ENCODE measurements around the gene NTM.

The NTM gene

GRCh38 chr11:131593301-131593700 lies 222.9 kb downstream of the NTM start:
- TF ChIP-seq CTCF (IDR thresholded peaks at IDR 0.05; ENCODE audit: low read depth, low read length) = no peak
- no peak for DNase-seq

GRCh38 chr11:131595797-131596196 lies 225.4 kb downstream of the NTM start:
- DNase-seq = no peak
- Histone ChIP-seq H3K27me3 (no peaks in the 10 kb centered on the region), H3K9me3 (no peaks in the 10 kb centered on the region), H3K36me3 (no peaks in the 10 kb centered on the region), H3K4me3 (ENCODE audit: low read depth, low read length) (no peak overlapping the region), H3K4me1 (no peaks in the 10 kb centered on the region)
- no peak for TF ChIP-seq CTCF (IDR thresholded peaks at IDR 0.05; ENCODE audit: low read depth, low read length)

More at GRCh38 chr11:131593301-131593700, 222.9 kb downstream of the NTM start:
- Histone ChIP-seq H3K9me3 (no peaks in the 10 kb centered on the region; the same call in 1 of the 2 replicates), H3K4me1 (no peaks in the 10 kb centered on the region), H3K4me3 (ENCODE audit: low read depth, low read length) (no peak overlapping the region), H3K27me3 (no peaks in the 10 kb centered on the region), H3K36me3 (no peaks in the 10 kb centered on the region)

- Histone ChIP-seq H3K27me3 (no peaks in the 10 kb centered on the region), H3K4me3 (ENCODE audit: low read depth, low read length) (no peak overlapping the region), H3K9me3 (no peaks in the 10 kb centered on the region), H3K36me3 (no peaks in the 10 kb centered on the region), H3K4me1 (no peaks in the 10 kb centered on the region)
- no peak for TF ChIP-seq CTCF (IDR thresholded peaks at IDR 0.05; ENCODE audit: low read depth, low read length)
- no peak for DNase-seq
Observed at GRCh38 chr11:131597890-131598289, 227.5 kb downstream of the NTM start.

GRCh38 chr11:131598305-131598704 lies 227.9 kb downstream of the NTM start:
- H3K9me3 ChIP-seq = no peaks in the 10 kb centered on the region
- no peak overlapping the region for H3K4me3 ChIP-seq (ENCODE audit: low read depth, low read length)
- no peak for DNase-seq
- no peak for TF ChIP-seq CTCF (IDR thresholded peaks at IDR 0.05; ENCODE audit: low read depth, low read length)
- no peaks in the 10 kb centered on the region for H3K36me3 ChIP-seq
- H3K27me3 ChIP-seq = no peaks in the 10 kb centered on the region
- no peaks in the 10 kb centered on the region for H3K4me1 ChIP-seq

- Histone ChIP-seq H3K27me3 (no peaks in the 10 kb centered on the region), H3K9me3 (no peaks in the 10 kb centered on the region), H3K4me1 (no peaks in the 10 kb centered on the region), H3K4me3 (ENCODE audit: low read depth, low read length) (no peak overlapping the region), H3K36me3 (no peaks in the 10 kb centered on the region)
- no peak for TF ChIP-seq CTCF (IDR thresholded peaks at IDR 0.05; ENCODE audit: low read depth, low read length)
- no peak for DNase-seq
Observed at GRCh38 chr11:131599285-131599684, 228.9 kb downstream of the NTM start.

- TF ChIP-seq CTCF (IDR thresholded peaks at IDR 0.05; ENCODE audit: low read depth, low read length) = no peak
- no peaks in the 10 kb centered on the region for H3K4me1 ChIP-seq
- DNase-seq = no peak
Observed at GRCh38 chr11:131600628-131601027, 230.2 kb downstream of the NTM start.

More at GRCh38 chr11:131600628-131601027, 230.2 kb downstream of the NTM start:
- Histone ChIP-seq H3K4me3 (ENCODE audit: low read depth, low read length) (no peak overlapping the region), H3K9me3 (no peaks in the 10 kb centered on the region), H3K36me3 (no peaks in the 10 kb centered on the region), H3K27me3 (no peaks in the 10 kb centered on the region)

Data from BE2C (cell line).